ENCODE data around the gene MYO15B.

MYO15B gene

GRCh38 chr17:75568412-75569255, 19.0 kb upstream of the MYO15B start:
- H4K20me1 ChIP-seq (ENCODE audit: insufficient read depth, low read length): no peaks in the 10 kb centered on the region
- H3K79me2 ChIP-seq (ENCODE audit: insufficient read depth, low read length): no peaks in the 10 kb centered on the region
- no peak overlapping the region for H2AFZ ChIP-seq (ENCODE audit: low read depth, low read length)
- TF ChIP-seq EZH2 (IDR thresholded peaks at IDR 0.05; ENCODE audit: borderline replicate concordance, low read depth, low read length, severe bottlenecking) (no peak), CTCF (IDR thresholded peaks at IDR 0.05; ENCODE audit: borderline replicate concordance, extremely low read depth, low read length, poor library complexity, severe bottlenecking) (no peak)
- H3K4me3 ChIP-seq (ENCODE audit: low read depth in 1 of 2, low read length in 2 of 2): no peak overlapping the region
- no peaks in the 10 kb centered on the region for H3K36me3 ChIP-seq (ENCODE audit: insufficient read depth, low read length)
- no peak overlapping the region for H3K27ac ChIP-seq (ENCODE audit: low read length)
- no peak for DNase-seq
- H3K4me2 ChIP-seq (ENCODE audit: insufficient read depth, low read length): no peak overlapping the region
- no peak overlapping the region for H3K9ac ChIP-seq (ENCODE audit: low read depth, low read length)
- no peak for ATAC-seq (ENCODE audit: insufficient read depth, low read depth)
- H3K4me1 ChIP-seq (ENCODE audit: insufficient read depth, low read length): no peaks in the 10 kb centered on the region
- no peaks in the 10 kb centered on the region for H3K27me3 ChIP-seq (ENCODE audit: insufficient read depth, low read length, poor library complexity)
- H3K9me3 ChIP-seq (ENCODE audit: insufficient read depth, low read length, severe bottlenecking): no peaks in the 10 kb centered on the region

- no peaks in the 10 kb centered on the region for H3K79me2 ChIP-seq (ENCODE audit: insufficient read depth, low read length)
- no peak overlapping the region for H3K27ac ChIP-seq (ENCODE audit: low read length)
- ATAC-seq (ENCODE audit: insufficient read depth, low read depth) (no peak), DNase-seq (no peak)
- H3K9me3 ChIP-seq (ENCODE audit: insufficient read depth, low read length, severe bottlenecking): no peaks in the 10 kb centered on the region
- no peak overlapping the region for H3K4me2 ChIP-seq (ENCODE audit: insufficient read depth, low read length)
- no peaks in the 10 kb centered on the region for H3K36me3 ChIP-seq (ENCODE audit: insufficient read depth, low read length)
- no peaks in the 10 kb centered on the region for H4K20me1 ChIP-seq (ENCODE audit: insufficient read depth, low read length)
- H3K4me1 ChIP-seq (ENCODE audit: insufficient read depth, low read length): no peaks in the 10 kb centered on the region
- no peak overlapping the region for H2AFZ ChIP-seq (ENCODE audit: low read depth, low read length)
- H3K27me3 ChIP-seq (ENCODE audit: insufficient read depth, low read length, poor library complexity): no peaks in the 10 kb centered on the region
- H3K4me3 ChIP-seq (ENCODE audit: low read depth in 1 of 2, low read length in 2 of 2): no peak overlapping the region
- H3K9ac ChIP-seq (ENCODE audit: low read depth, low read length): no peak overlapping the region
- TF ChIP-seq EZH2 (IDR thresholded peaks at IDR 0.05; ENCODE audit: borderline replicate concordance, low read depth, low read length, severe bottlenecking): no peak
- TF ChIP-seq CTCF (IDR thresholded peaks at IDR 0.05; ENCODE audit: borderline replicate concordance, extremely low read depth, low read length, poor library complexity, severe bottlenecking): no peak
These were observed 17.4 kb upstream of the MYO15B start for GRCh38 chr17:75570034-75570676.

- Histone ChIP-seq H3K9me3 (ENCODE audit: insufficient read depth, low read length, severe bottlenecking) (no peaks in the 10 kb centered on the region), H3K9ac (ENCODE audit: low read depth, low read length) (no peak overlapping the region), H3K27me3 (ENCODE audit: insufficient read depth, low read length, poor library complexity) (no peaks in the 10 kb centered on the region), H3K79me2 (ENCODE audit: insufficient read depth, low read length) (no peaks in the 10 kb centered on the region), H3K4me1 (ENCODE audit: insufficient read depth, low read length) (no peaks in the 10 kb centered on the region), H2AFZ (ENCODE audit: low read depth, low read length) (no peak overlapping the region), H3K4me2 (ENCODE audit: insufficient read depth, low read length) (no peak overlapping the region), H3K27ac (ENCODE audit: low read length) (no peak overlapping the region), H4K20me1 (ENCODE audit: insufficient read depth, low read length) (no peaks in the 10 kb centered on the region), H3K4me3 (ENCODE audit: low read depth in 1 of 2, low read length in 2 of 2) (no peak overlapping the region), H3K36me3 (ENCODE audit: insufficient read depth, low read length) (no peaks in the 10 kb centered on the region)
- no peak for DNase-seq
- no peak for ATAC-seq (ENCODE audit: insufficient read depth, low read depth)
- no peak for TF ChIP-seq CTCF (IDR thresholded peaks at IDR 0.05; ENCODE audit: borderline replicate concordance, extremely low read depth, low read length, poor library complexity, severe bottlenecking)
- TF ChIP-seq EZH2 (IDR thresholded peaks at IDR 0.05; ENCODE audit: borderline replicate concordance, low read depth, low read length, severe bottlenecking): no peak
These were observed 16.8 kb upstream of the MYO15B start for GRCh38 chr17:75570772-75571171.
